ENCODE data around the gene SSTR3.
"Not testable (repeated sequence)": the region's sequence is repeated elsewhere in the genome, so short reads cannot be mapped to it uniquely, and the experiment has no call there.

Gene SSTR3

DNA sequence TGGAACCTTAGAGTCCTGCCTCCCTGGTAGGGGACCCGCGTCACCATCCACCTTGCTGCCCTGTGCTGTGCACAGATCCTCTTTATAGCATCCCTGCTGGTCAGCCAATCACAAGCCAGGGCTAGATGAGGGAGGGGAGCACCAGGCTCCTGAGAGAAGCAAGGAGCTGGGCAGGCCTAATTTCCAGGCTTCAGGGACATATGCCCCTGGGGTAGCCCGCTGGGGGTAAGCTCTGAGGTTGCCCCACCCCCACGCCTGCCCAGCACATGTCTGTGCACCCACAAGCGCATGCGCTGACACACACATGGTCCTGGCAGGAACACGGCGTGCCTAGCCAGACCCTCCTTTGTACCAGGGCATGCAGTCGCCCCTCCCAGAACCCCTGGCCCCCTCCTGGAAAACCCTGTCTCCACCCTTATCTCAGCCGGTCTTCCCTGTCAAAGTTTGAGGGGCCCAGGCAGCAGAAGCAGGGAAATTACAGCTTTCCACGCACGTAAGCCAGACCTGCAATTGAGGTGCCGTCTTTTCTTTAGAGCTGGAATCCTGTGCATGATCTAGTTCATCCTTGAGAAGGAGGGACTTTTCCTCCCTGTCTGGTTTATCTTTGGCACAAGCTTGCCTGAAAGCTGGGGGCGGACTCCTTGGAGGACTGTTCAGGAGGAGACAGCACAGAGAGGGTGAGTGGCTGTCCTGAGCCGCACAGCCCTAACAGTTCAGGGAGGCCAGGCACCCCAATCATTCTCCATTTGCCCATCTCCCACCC lies 2.1 kb downstream of the SSTR3 start:
- no peak for DNase-seq

DNA sequence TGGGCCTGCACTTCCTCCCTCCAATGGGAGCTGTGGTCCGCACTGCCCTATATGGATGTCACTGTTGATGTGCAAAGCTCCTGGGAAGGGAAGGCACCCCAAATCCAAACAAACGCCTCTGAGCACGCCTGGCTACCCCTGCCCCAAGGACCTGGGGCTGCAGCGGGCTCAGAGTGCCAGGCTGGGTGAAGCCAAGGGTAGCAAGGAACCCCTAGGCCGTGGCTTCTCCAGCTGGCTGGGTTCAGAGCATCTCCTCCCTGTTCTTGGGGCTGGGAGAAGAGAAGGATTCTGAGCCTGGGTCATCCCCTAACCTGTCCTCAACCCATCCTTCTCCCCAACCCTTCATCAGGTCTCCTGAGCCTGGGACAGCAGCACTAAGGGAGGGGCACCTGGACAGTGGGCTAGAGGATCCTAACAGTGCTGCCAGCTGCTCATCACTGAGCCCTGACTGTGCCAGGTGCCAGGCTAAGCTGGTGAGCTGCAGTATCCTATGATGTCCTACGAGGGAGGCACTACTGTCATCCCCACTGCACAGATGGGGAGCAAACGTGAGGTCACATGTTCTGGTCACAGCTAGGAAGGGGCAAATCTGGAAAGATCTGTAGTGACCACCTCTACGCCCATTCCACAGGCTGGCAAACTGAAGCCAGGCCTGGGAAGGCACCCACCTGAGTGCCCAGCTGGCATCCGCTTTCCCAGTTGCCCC lies 3.0 kb downstream of the SSTR3 start:
- DNase-seq = no peak

DNA sequence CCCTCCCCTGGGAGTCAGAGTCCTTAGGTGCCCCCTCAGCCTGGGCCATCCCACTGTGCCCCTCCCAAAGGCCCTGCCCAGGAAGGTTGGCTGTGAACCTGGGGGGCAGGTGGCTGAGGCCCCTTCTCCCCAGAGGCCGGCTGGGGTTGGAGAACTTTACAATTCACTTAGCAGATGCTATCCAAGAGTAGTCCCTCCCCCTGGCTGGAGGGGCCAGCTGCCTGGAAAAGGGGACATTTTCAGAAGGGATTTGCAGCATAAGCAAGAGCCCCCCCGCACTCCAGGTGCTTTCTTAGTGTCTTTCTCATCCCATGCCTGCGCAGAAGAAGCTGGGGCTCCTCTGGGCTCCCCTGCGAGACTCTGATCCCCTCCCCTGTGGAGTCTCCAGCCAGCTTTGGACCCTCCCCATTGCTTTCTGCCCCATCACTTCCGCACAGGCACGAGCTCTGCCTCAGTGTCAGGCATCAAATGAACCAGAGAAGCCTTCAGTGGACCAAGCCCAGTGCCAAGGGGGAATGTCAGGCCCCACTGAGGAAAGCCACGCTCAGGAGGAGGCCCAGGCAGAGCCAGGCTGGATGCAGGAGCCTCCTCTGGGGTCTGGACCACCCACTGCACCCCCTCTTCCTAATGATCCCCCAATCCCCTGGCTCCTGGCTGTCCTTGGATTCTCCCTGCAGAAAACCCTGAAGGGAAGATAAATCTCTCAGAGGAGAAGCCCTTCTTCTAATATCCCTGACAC lies 3.7 kb downstream of the SSTR3 start:
- no peak for DNase-seq

DNA sequence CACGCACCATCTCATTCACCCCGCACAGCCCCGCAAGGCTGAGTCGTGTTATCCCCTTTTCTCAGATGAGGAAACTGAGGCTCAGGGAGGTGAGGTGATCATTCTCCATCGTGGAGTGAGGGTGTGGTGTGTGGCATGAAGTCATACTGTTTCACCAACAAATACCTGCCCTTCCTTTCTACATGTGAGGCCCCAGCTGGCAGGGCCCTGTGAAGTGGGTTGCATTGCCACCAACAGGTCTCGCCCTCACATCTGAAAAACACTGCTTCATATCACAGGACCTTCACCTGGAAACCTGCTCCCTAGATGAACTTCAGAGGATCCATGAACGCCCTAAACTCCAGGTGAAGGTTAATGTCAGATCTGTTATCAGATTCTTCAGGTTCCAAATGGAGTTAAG lies 4.3 kb downstream of the SSTR3 start:
- DNase-seq = no peak

GRCh38 chr22:37206841-37207821 lies 5.1 kb downstream of the SSTR3 start:
- DNase-seq = no peak

GRCh38 chr22:37206118-37206840 lies 6.0 kb downstream of the SSTR3 start:
- no peak for DNase-seq

DNA sequence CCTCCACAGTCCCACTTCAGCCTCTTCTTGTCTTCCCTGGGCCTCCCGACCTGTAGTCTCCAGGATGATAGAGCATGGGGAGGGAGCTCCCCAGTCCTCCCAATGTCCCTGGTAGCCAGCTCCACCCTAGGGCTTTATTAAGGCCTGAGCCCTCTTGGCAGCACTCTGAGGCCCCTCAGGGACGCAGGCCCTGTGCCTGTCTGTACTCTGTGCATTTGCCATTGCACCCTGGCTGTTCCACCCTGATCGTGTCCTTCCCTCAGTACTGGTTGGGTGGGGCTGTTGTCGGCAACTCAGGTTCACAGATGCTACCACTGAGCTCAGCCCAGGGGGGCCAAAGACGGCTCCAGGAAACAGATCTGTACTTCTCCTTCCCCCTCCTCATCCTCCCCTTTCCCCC lies 7.2 kb downstream of the SSTR3 start:
- no peak for DNase-seq

GRCh38 chr22:37204045-37204655 lies 8.1 kb downstream of the SSTR3 start:
- no peak for DNase-seq

DNA sequence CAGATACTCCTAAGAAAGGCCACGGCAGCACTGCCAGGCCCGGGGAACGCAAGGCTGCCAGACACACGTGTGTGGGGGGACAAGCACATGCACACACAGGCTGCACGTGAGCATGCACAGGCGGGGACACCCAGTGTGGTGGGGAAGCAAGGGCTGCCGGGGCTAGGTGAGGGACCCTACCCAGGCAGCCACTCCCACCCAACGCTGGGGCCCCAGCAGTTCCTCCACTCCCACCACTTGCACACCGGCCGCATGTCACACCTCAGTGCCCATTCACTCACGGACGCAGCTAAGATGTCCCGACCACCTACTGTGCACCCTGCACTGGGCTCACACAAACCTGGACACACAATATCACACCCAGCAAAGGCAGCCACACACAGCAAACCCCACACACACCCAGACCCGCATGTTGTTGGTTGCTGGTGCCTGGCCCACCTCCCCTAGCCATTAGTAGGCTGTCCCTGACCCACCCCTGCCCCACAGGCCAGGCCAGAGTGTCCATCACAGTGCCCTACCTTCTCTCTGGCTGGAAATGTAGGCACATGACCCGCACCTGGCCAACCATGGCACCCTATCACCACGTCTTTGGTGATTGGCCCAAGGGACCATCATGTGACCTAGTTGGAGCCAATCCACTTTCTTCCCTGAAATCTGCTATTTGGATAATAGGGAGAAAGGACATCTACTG lies 8.8 kb downstream of the SSTR3 start:
- no peak for DNase-seq

DNA sequence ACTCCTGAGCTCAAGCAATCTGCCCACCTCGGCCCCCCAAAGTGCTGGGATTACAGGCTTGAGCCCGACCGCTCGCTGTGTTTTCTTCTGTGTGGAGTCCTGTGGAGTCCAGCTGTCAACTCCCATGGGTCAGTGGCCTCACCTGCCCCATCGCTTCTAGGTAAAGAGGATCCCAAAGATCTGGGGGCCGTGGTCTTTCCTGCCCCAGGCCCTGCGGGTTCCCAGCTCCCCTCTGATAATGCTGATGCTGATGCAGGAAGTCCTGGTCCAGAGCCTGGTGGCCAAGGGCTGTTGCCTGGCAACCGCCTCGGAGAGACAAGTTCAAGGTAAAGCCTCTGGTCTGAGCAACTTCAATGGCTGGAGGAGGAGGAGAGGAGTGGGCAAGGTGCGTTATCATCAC lies 9.6 kb downstream of the SSTR3 start:
- no peak for DNase-seq

- no peak for DNase-seq
Observed at GRCh38 chr22:37202001-37202555, 10.2 kb downstream of the SSTR3 start.

DNA sequence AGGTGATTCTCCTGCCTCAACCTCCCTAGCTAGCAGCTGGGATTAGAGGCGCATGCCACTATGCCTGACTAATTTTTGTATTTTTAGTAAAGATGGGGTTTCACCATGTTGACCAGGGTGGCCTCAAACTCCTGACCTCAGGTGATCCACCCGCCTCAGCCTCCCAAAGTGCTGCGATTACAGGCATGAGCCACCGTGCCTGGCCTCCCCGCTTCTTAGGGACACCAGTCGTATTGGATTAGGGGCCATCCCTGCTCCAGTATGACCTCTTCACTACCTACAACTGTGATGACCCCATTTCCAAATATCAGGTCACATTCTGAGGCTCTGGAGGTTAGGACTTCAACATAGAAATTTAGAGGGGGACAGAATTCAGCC lies 10.8 kb downstream of the SSTR3 start:
- not testable (repeated sequence) for DNase-seq

GRCh38 chr22:37199760-37200108 lies 12.5 kb downstream of the SSTR3 start:
- DNase-seq = no peak

GRCh38 chr22:37199103-37199759 lies 13.0 kb downstream of the SSTR3 start:
- peak; percentile 99 for DNase-seq

DNA sequence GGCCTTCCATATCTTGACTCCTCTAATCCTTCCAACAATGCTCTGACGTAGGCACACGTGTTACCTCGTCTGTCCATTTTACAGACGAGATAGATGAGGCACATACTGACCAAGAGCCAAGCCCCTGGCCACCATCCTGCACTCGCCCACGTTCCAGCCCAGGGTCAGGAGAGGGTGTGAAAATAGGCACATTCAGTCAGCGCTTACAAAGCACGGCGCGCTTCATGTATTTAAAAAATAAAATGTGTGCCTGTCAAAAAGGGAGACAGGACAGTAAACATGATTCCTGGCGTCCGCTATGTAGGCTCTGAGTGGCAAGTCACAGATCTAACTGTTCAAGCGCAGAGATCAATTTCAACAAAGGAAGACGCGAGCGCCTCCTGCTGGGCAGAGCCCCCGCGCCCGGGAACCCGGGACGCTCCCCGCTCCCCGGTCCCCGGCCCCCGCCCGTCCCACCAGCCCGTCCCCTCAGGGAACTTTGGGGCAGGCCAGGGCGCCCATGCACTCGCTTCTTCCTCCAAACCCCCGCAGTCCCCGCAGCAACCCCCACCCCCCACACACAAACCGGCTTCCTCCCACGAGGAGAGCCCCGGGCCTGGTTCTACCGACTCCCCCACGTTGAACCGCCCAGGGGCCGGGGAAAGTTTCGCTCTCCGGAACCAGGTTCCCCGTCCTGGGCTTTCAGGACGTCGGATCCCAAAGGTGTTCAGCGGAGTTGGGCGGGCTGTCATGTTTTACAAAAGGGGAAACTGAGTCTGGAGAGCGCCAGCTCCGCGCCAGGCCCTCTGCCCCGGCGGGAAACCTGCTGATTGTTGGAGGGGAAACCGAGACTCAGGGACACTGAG lies 13.8 kb downstream of the SSTR3 start:
- DNase-seq = peak; percentile 85 to 94 (median 92)

DNA sequence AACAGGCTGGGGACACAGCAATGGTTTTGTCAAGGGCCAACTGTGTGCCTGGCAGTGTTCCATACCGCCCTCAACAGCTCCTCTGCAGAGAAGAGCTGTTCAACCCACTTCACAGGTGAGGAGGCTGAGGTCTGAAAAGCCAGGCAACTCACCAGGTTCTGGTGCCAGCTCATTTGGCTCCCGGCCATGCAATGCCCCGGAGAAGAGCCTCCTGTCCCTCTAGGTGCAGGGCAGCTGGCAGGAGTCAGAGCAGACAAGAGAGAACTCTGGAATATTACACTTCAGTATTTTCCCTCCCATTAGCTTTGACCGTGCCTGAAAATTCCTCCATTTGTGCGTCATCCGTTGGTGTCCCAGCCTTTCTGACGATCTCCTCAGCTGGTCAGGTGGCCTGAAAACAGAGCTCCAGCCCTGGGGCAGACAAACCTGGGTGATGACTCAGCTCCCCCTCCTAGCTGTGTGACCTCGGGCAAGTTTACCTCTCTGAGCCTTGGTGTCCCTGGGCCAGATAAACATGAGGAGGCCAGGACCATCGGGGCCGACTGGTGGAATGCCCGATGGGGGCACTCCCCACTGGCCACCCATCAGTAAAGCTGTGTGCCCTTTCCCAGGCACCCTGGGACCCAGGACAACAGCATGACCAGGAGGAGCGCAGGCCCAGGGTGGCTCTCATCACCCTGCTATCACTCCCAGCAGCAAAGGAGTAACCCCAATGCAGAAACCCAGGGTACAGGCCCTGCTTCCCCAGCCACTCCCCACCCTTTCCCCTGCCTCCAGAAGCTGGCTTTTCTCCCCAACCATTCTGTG lies 14.6 kb downstream of the SSTR3 start:
- no peak for DNase-seq

- DNase-seq = no peak
Observed at GRCh38 chr22:37196539-37197450, 15.5 kb downstream of the SSTR3 start.
